ENCODE measurements around the gene EMILIN3. TPM values are rescaled to one million over a fixed set of nuclear protein-coding genes. Genes with fewer than 3 reads are reported as not detected.
A peak's percentile ranks its signal among the peaks of the same experiment; 100 is the strongest.
"Not testable (repeated sequence)": the region's sequence is repeated elsewhere in the genome, so short reads cannot be mapped to it uniquely, and the experiment has no call there.

EMILIN3 gene
- total and polyA plus RNA-seq, 2 donors, result 0.37 to 1.5 TPM

GRCh38 chr20:41320441-41320840 lies 46.2 kb downstream of the EMILIN3 start:
- Histone ChIP-seq H3K4me1 (ENCODE audit: control insufficient read depth in 2 of 2, insufficient read depth in 2 of 2, low read length in 2 of 2) (peaks cover 4 to 12% of the 10 kb centered on the region in 2 donors), H3K4me3 (ENCODE audit: low read length in 2 of 2) (no peak overlapping the region), H3K36me3 (ENCODE audit: control insufficient read depth in 2 of 2, insufficient read depth in 2 of 2, low read length in 1 of 2) (no peaks in the 10 kb centered on the region), H3K9me3 (ENCODE audit: control insufficient read depth in 2 of 2, insufficient read depth in 1 of 2, low read length in 1 of 2) (no peaks in the 10 kb centered on the region), H3K27me3 (ENCODE audit: control insufficient read depth in 2 of 2, insufficient read depth in 1 of 2, low read length in 1 of 2) (no peaks in the 10 kb centered on the region), H3K27ac (ENCODE audit: low read depth in 1 of 2, low read length in 1 of 2) (no peak overlapping the region)
- DNase-seq (ENCODE audit: low read depth in 6 of 9, low spot score in 9 of 9), result no peak

- H3K4me1 ChIP-seq (ENCODE audit: control insufficient read depth in 2 of 2, insufficient read depth in 2 of 2, low read length in 2 of 2), result peaks cover 4 to 12% of the 10 kb centered on the region in 2 donors
- no peaks in the 10 kb centered on the region for H3K27me3 ChIP-seq (ENCODE audit: control insufficient read depth in 2 of 2, insufficient read depth in 1 of 2, low read length in 1 of 2)
- no peaks in the 10 kb centered on the region for H3K9me3 ChIP-seq (ENCODE audit: control insufficient read depth in 2 of 2, insufficient read depth in 1 of 2, low read length in 1 of 2)
- DNase-seq (ENCODE audit: low read depth in 6 of 9, low spot score in 9 of 9), result no peak
- WGBS, result 83% methylated on average over 5 of the region's 5 CpGs
- peak overlapping the region in 1 of 2 donors; percentile 38 for H3K27ac ChIP-seq (ENCODE audit: low read depth in 1 of 2, low read length in 1 of 2)
- no peaks in the 10 kb centered on the region for H3K36me3 ChIP-seq (ENCODE audit: control insufficient read depth in 2 of 2, insufficient read depth in 2 of 2, low read length in 1 of 2)
- H3K4me3 ChIP-seq (ENCODE audit: low read length in 2 of 2), result peak overlapping the region in 1 of 2 donors; percentile 90
Observed at GRCh38 chr20:41318271-41318649, 48.4 kb downstream of the EMILIN3 start.

GRCh38 chr20:41317546-41318270 lies 48.9 kb downstream of the EMILIN3 start, which contains the start of gene ZHX3:
Gene ZHX3 (minus strand): TSS chr20:41317731. CDS start chr20:41204916, 112,815 bp downstream.
- under 1% methylated on average over 64 of the region's 64 CpGs for WGBS
- DNase-seq (ENCODE audit: low read depth in 6 of 9, low spot score in 9 of 9), result peak; percentile 74 to 99 (median 96)
- peak within 1 kb of the TSS; percentile 71 to 90 for H3K4me3 ChIP-seq (ENCODE audit: low read length in 2 of 2)

GRCh38 chr20:41316602-41317545 lies 49.7 kb downstream of the EMILIN3 start:
- Histone ChIP-seq H3K27me3 (ENCODE audit: control insufficient read depth in 2 of 2, insufficient read depth in 1 of 2, low read length in 1 of 2) (no peaks in the 10 kb centered on the region), H3K9me3 (ENCODE audit: control insufficient read depth in 2 of 2, insufficient read depth in 1 of 2, low read length in 1 of 2) (no peaks in the 10 kb centered on the region), H3K4me1 (ENCODE audit: control insufficient read depth in 2 of 2, insufficient read depth in 2 of 2, low read length in 2 of 2) (peaks cover 4 to 12% of the 10 kb centered on the region in 2 donors), H3K27ac (ENCODE audit: low read depth in 1 of 2, low read length in 1 of 2) (peak overlapping the region; percentile 75 to 84), H3K36me3 (ENCODE audit: control insufficient read depth in 2 of 2, insufficient read depth in 2 of 2, low read length in 1 of 2) (no peaks in the 10 kb centered on the region), H3K4me3 (ENCODE audit: low read length in 2 of 2) (peak overlapping the region; percentile 71 to 90)
- 5% methylated on average over 66 of the region's 66 CpGs for WGBS
- DNase-seq (ENCODE audit: low read depth in 6 of 9, low spot score in 9 of 9), result peak in 6 of 9 donors; percentile 53 to 82 (median 66)

More at GRCh38 chr20:41317546-41318270, 48.9 kb downstream of the EMILIN3 start, which contains the start of gene ZHX3:
- Histone ChIP-seq H3K9me3 (ENCODE audit: control insufficient read depth in 2 of 2, insufficient read depth in 1 of 2, low read length in 1 of 2) (no peaks in the 10 kb centered on the region), H3K27me3 (ENCODE audit: control insufficient read depth in 2 of 2, insufficient read depth in 1 of 2, low read length in 1 of 2) (no peaks in the 10 kb centered on the region), H3K36me3 (ENCODE audit: control insufficient read depth in 2 of 2, insufficient read depth in 2 of 2, low read length in 1 of 2) (no peaks in the 10 kb centered on the region), H3K4me1 (ENCODE audit: control insufficient read depth in 2 of 2, insufficient read depth in 2 of 2, low read length in 2 of 2) (peaks cover 4 to 12% of the 10 kb centered on the region in 2 donors), H3K27ac (ENCODE audit: low read depth in 1 of 2, low read length in 1 of 2) (peak within 1 kb of the TSS; percentile 75 to 84)

GRCh38 chr20:41316051-41316450 lies 50.6 kb downstream of the EMILIN3 start:
- Histone ChIP-seq H3K4me1 (ENCODE audit: control insufficient read depth in 2 of 2, insufficient read depth in 2 of 2, low read length in 2 of 2) (peaks cover 4 to 12% of the 10 kb centered on the region in 2 donors), H3K9me3 (ENCODE audit: control insufficient read depth in 2 of 2, insufficient read depth in 1 of 2, low read length in 1 of 2) (no peaks in the 10 kb centered on the region), H3K27me3 (ENCODE audit: control insufficient read depth in 2 of 2, insufficient read depth in 1 of 2, low read length in 1 of 2) (no peaks in the 10 kb centered on the region), H3K27ac (ENCODE audit: low read depth in 1 of 2, low read length in 1 of 2) (no peak overlapping the region), H3K4me3 (ENCODE audit: low read length in 2 of 2) (no peak overlapping the region), H3K36me3 (ENCODE audit: control insufficient read depth in 2 of 2, insufficient read depth in 2 of 2, low read length in 1 of 2) (no peaks in the 10 kb centered on the region)
- DNase-seq (ENCODE audit: low read depth in 6 of 9, low spot score in 9 of 9), result no peak
- 96% methylated on average over 6 of the region's 6 CpGs for WGBS

- no peaks in the 10 kb centered on the region for H3K27me3 ChIP-seq (ENCODE audit: control insufficient read depth in 2 of 2, insufficient read depth in 1 of 2, low read length in 1 of 2)
- H3K27ac ChIP-seq (ENCODE audit: low read depth in 1 of 2, low read length in 1 of 2), result no peak overlapping the region
- H3K4me3 ChIP-seq (ENCODE audit: low read length in 2 of 2), result no peak overlapping the region
- no peaks in the 10 kb centered on the region for H3K36me3 ChIP-seq (ENCODE audit: control insufficient read depth in 2 of 2, insufficient read depth in 2 of 2, low read length in 1 of 2)
- H3K4me1 ChIP-seq (ENCODE audit: control insufficient read depth in 2 of 2, insufficient read depth in 2 of 2, low read length in 2 of 2), result peaks cover 4 to 12% of the 10 kb centered on the region in 2 donors
- 92% methylated on average over 2 of the region's 2 CpGs for WGBS
- H3K9me3 ChIP-seq (ENCODE audit: control insufficient read depth in 2 of 2, insufficient read depth in 1 of 2, low read length in 1 of 2), result no peaks in the 10 kb centered on the region
- DNase-seq (ENCODE audit: low read depth in 6 of 9, low spot score in 9 of 9), result no peak
Observed at GRCh38 chr20:41314386-41314785, 52.2 kb downstream of the EMILIN3 start.

- H3K27me3 ChIP-seq (ENCODE audit: control insufficient read depth in 2 of 2, insufficient read depth in 1 of 2, low read length in 1 of 2); H3K36me3 ChIP-seq (ENCODE audit: control insufficient read depth in 2 of 2, insufficient read depth in 2 of 2, low read length in 1 of 2); H3K9me3 ChIP-seq (ENCODE audit: control insufficient read depth in 2 of 2, insufficient read depth in 1 of 2, low read length in 1 of 2); DNase-seq (ENCODE audit: low read depth in 6 of 9, low spot score in 9 of 9); H3K4me3 ChIP-seq (ENCODE audit: low read length in 2 of 2); H3K27ac ChIP-seq (ENCODE audit: low read depth in 1 of 2, low read length in 1 of 2); H3K4me1 ChIP-seq (ENCODE audit: control insufficient read depth in 2 of 2, insufficient read depth in 2 of 2, low read length in 2 of 2): not testable (repeated sequence)
- WGBS, result 98% methylated on average over 6 of the region's 6 CpGs
Observed at GRCh38 chr20:41312009-41312408, 54.6 kb downstream of the EMILIN3 start.

Data from thymus (tissue), 11 donors.